Activated CD4-positive, alpha-beta T cell treated with anti-CD3 and anti-CD28 coated beads for 36 hours (primary cell): Measurements from ENCODE around the gene USP49. TPM values are rescaled to one million over a fixed set of nuclear protein-coding genes. Genes with fewer than 3 reads are reported as not detected.

Experiments
- ATAC-seq: fragments of 200-7000 bp; cut with Tn5 transposase; one replicate; pipeline ENCODE4 v1.10.0; 2021; ENCODE audit warnings: mild to moderate bottlenecking, moderate library complexity
- CTCF ChIA-PET: fragments of 350-600 bp; sonication (Branson Sonifier 250); formaldehyde crosslinking; loops from one replicate; lab custom pipeline; 2021; ENCODE audit warnings: antibody characterized with exemption; lab: Charles Lee
- POLR2A ChIA-PET: fragments of 350-600 bp; sonication (Branson Sonifier 250); formaldehyde crosslinking; loops from one replicate; lab custom pipeline; 2021; ENCODE audit warnings: antibody characterized with exemption, inconsistent platforms; lab: Charles Lee
- DNase-seq: peaks from one replicate; pipeline ENCODE4 v3.0.0-alpha.2; 2020
- H3K27ac Mint-ChIP-seq: one replicate; pipeline ENCODE4 v1.8.0; 2021; ENCODE audit warnings: mixed read lengths
- H3K27me3 Mint-ChIP-seq: one replicate; pipeline ENCODE4 v1.8.0; 2021; ENCODE audit warnings: mixed read lengths
- H3K36me3 Mint-ChIP-seq: one replicate; pipeline ENCODE4 v1.8.0; 2021; ENCODE audit warnings: low read depth, mixed read lengths
- H3K4me1 Mint-ChIP-seq: one replicate; pipeline ENCODE4 v1.8.0; 2021; ENCODE audit warnings: mixed read lengths
- H3K4me3 Mint-ChIP-seq: one replicate; pipeline ENCODE4 v1.8.0; 2021; ENCODE audit warnings: mild to moderate bottlenecking, moderate library complexity, mixed read lengths
- H3K9me3 Mint-ChIP-seq: one replicate; pipeline ENCODE4 v1.8.0; 2021; ENCODE audit warnings: low read depth, mixed read lengths
- intact Hi-C, 2 experiments: fragments of 100-400 bp; cut with DNase I in 1 of 2; cut with micrococcal nuclease in 1 of 2; formaldehyde crosslinking; loops; one replicate each; pipeline versions ENCODE4 v1.14.2 to v1.15.1; 2022 to 2024; cut with DNase I, micrococcal nuclease
- total RNA-seq, 2 experiments: library from RNA; stranded (reverse); gene quantifications; one replicate each; pipeline ENCODE4 v1.2.3, GENCODE V29; 2021

USP49 gene
- total RNA-seq, 2 experiments from 2014 or later, result 5.6 to 7.3 TPM

GRCh38 chr6:41743406-41744235 is 151.6 kb downstream of the USP49 start:
- intact Hi-C loops, result no loop called here
- ATAC-seq, result no peak
- H3K27me3 Mint-ChIP-seq, result no peaks in the 10 kb centered on the region
- H3K4me1 Mint-ChIP-seq, result no peaks in the 10 kb centered on the region
- POLR2A ChIA-PET, result no interaction called here
- H3K27ac Mint-ChIP-seq, result no peak overlapping the region
- CTCF ChIA-PET, result no interaction called here
- H3K4me3 Mint-ChIP-seq, result no peak overlapping the region
- H3K36me3 Mint-ChIP-seq, result no peaks in the 10 kb centered on the region
- no peaks in the 10 kb centered on the region for H3K9me3 Mint-ChIP-seq
- no peak for DNase-seq

- CTCF ChIA-PET, result interaction anchor here (0.7 kb wide), 1 partner anchor 140 kb away, joined by 4 read pairs; no protein-coding TSS in a partner anchor
- no peak for ATAC-seq
Observed at GRCh38 chr6:41741625-41742490, 153.3 kb downstream of the USP49 start.

GRCh38 chr6:41740366-41741162 is 154.6 kb downstream of the USP49 start:
- POLR2A ChIA-PET, result no interaction called here

More at GRCh38 chr6:41741625-41742490, 153.3 kb downstream of the USP49 start:
- POLR2A ChIA-PET, result no interaction called here
- Mint-ChIP-seq H3K36me3 (no peaks in the 10 kb centered on the region), H3K9me3 (no peaks in the 10 kb centered on the region), H3K27me3 (no peaks in the 10 kb centered on the region), H3K27ac (no peak overlapping the region), H3K4me3 (no peak overlapping the region), H3K4me1 (no peaks in the 10 kb centered on the region)
- no peak for DNase-seq
- intact Hi-C loops, result no loop called here

More at GRCh38 chr6:41740366-41741162, 154.6 kb downstream of the USP49 start:
- H3K27ac Mint-ChIP-seq, result no peak overlapping the region
- no peak for ATAC-seq
- CTCF ChIA-PET, result interaction anchor here (0.5 to 0.7 kb wide), 2 partner anchors 10 to 138 kb away, joined by 3 to 4 read pairs; no protein-coding TSS in a partner anchor
- H3K27me3 Mint-ChIP-seq, result no peaks in the 10 kb centered on the region
- H3K9me3 Mint-ChIP-seq, result no peaks in the 10 kb centered on the region
- no peak for DNase-seq
- no peak overlapping the region for H3K4me3 Mint-ChIP-seq
- peaks cover 4% of the 10 kb centered on the region for H3K4me1 Mint-ChIP-seq
- intact Hi-C loops, result no loop called here
- H3K36me3 Mint-ChIP-seq, result no peaks in the 10 kb centered on the region

Other genes with a start within 250 kb of the USP49 start
- gene TFEB, start 159.8 kb downstream of the USP49 start, total RNA-seq, result 1 to 10 TPM; 8.5 to 9.2 TPM
- not detected for gene PGC, start 148.0 kb downstream of the USP49 start, total RNA-seq
- gene FRS3, start 115.5 kb downstream of the USP49 start, total RNA-seq, result 1 to 10 TPM; 4.8 to 5.6 TPM
- not detected for gene PRICKLE4, start 114.6 kb downstream of the USP49 start, total RNA-seq
- gene TOMM6, start 107.7 kb downstream of the USP49 start, total RNA-seq, result 100 to 1,000 TPM; 282 to 345 TPM
- 10 to 100 TPM; 19.4 to 21.6 TPM for gene MED20, start 25.8 kb upstream of the USP49 start, total RNA-seq
- 10 to 100 TPM; 51.6 to 56.0 TPM for gene BYSL, start 26.1 kb upstream of the USP49 start, total RNA-seq
- gene CCND3, start 46.4 kb upstream of the USP49 start, total RNA-seq, result 100 to 1,000 TPM; 625 to 806 TPM
- 10 to 100 TPM; 52.3 to 53.1 TPM for gene TAF8, start 155.1 kb upstream of the USP49 start, total RNA-seq
- under 1 TPM; 0.14 TPM for gene C6orf132, start 247.2 kb upstream of the USP49 start, total RNA-seq